Activated naive CD4-positive, alpha-beta T cell treated with anti-CD3 and anti-CD28 coated beads for 36 hours (primary cell): ENCODE measurements around the gene ZNF101. TPM values are rescaled to one million over a fixed set of nuclear protein-coding genes. Genes with fewer than 3 reads are reported as not detected.

Source experiments
- CTCF ChIA-PET: fragments of 350-600 bp; sonication (Branson Sonifier 250); formaldehyde crosslinking; loops from one replicate; lab custom pipeline; 2021; ENCODE audit warnings: antibody characterized with exemption; lab: Charles Lee
- DNase-seq: peaks from one replicate; pipeline ENCODE4 v3.0.0-alpha.2; 2020
- H3K27ac Mint-ChIP-seq: one replicate; pipeline ENCODE4 v1.8.0; 2021; ENCODE audit warnings: mild to moderate bottlenecking, mixed read lengths
- H3K27me3 Mint-ChIP-seq: one replicate; pipeline ENCODE4 v1.8.0; 2021; ENCODE audit warnings: low read depth, mixed read lengths
- H3K36me3 Mint-ChIP-seq: one replicate; pipeline ENCODE4 v1.8.0; 2021; ENCODE audit warnings: low read depth, mixed read lengths
- H3K4me1 Mint-ChIP-seq: one replicate; pipeline ENCODE4 v1.8.0; 2021; ENCODE audit warnings: low read depth, mixed read lengths
- H3K4me3 Mint-ChIP-seq: one replicate; pipeline ENCODE4 v1.8.0; 2021; ENCODE audit warnings: mild to moderate bottlenecking, moderate library complexity, mixed read lengths
- H3K9me3 Mint-ChIP-seq: one replicate; pipeline ENCODE4 v1.8.0; 2021; ENCODE audit warnings: mixed read lengths
- intact Hi-C: fragments of 100-400 bp; cut with micrococcal nuclease; formaldehyde crosslinking; loops from one replicate; pipeline ENCODE4 v1.15.1; 2023
- total RNA-seq, 2 experiments: library from RNA; stranded (reverse); gene quantifications; one replicate each; pipeline ENCODE4 v1.2.3, GENCODE V29; 2021

Gene ZNF101
- total RNA-seq, result 10 to 100 TPM; 51.8 to 54.3 TPM

GRCh38 chr19:19668230-19669012 lies at the start of gene ZNF101:
Gene ZNF101, plus strand, starts transcription at chr19:19668839. Its CDS starts 125 bp downstream, at chr19:19668964.
- CTCF ChIA-PET, result interaction anchor here (0.6 to 0.7 kb wide), 2 partner anchors 139 to 1028 kb away, joined by 3 to 4 read pairs; no protein-coding TSS in a partner anchor
- Mint-ChIP-seq H3K4me3 (peak within 1 kb of the TSS; percentile 80), H3K27ac (peak within 1 kb of the TSS; percentile 93), H3K27me3 (no peaks in the 10 kb centered on the region), H3K36me3 (peaks cover 34% of the 10 kb centered on the region), H3K4me1 (peaks cover 36% of the 10 kb centered on the region), H3K9me3 (peaks cover 14% of the 10 kb centered on the region)
- DNase-seq, result peak; percentile 98
- intact Hi-C loops, result loop anchor here (1.0 to 10.0 kb wide), 14 partner anchors 65 to 499 kb away; partner anchors contain the start of genes BORCS8, RFXANK, ZNF14 and ZNF253

GRCh38 chr19:19619181-19619848 lies 49.3 kb upstream of the ZNF101 start:
- H3K4me3 Mint-ChIP-seq, result peak overlapping the region; percentile 81
- DNase-seq, result no peak
- intact Hi-C loops, result loop anchor here (2.0 kb wide), 1 partner anchor 57 kb away; no protein-coding TSS in a partner anchor
- CTCF ChIA-PET, result interaction anchor here (1.7 to 1.8 kb wide), 2 partner anchors 19 to 87 kb away, joined by 5 to 8 read pairs; no protein-coding TSS in a partner anchor
- H3K4me1 Mint-ChIP-seq, result peaks cover 43% of the 10 kb centered on the region
- no peaks in the 10 kb centered on the region for H3K9me3 Mint-ChIP-seq
- H3K27me3 Mint-ChIP-seq, result no peaks in the 10 kb centered on the region
- H3K27ac Mint-ChIP-seq, result peak overlapping the region; percentile 10
- H3K36me3 Mint-ChIP-seq, result peaks cover 4% of the 10 kb centered on the region

- no peaks in the 10 kb centered on the region for H3K9me3 Mint-ChIP-seq
- H3K4me1 Mint-ChIP-seq, result peaks cover 42% of the 10 kb centered on the region
- H3K27me3 Mint-ChIP-seq, result no peaks in the 10 kb centered on the region
- CTCF ChIA-PET, result interaction anchor here (1.3 to 1.8 kb wide), 2 partner anchors 28 to 88 kb away, joined by 3 to 5 read pairs; no protein-coding TSS in a partner anchor
- H3K36me3 Mint-ChIP-seq, result peaks cover 4% of the 10 kb centered on the region
- no peak overlapping the region for H3K27ac Mint-ChIP-seq
- DNase-seq, result no peak
- intact Hi-C loops, result loop anchor here (2.0 kb wide), 1 partner anchor 57 kb away; no protein-coding TSS in a partner anchor
- H3K4me3 Mint-ChIP-seq, result no peak overlapping the region
Measured at GRCh38 chr19:19619849-19620210, 48.8 kb upstream of the ZNF101 start.

- intact Hi-C loops, result no loop called here
- Mint-ChIP-seq H3K27me3 (no peaks in the 10 kb centered on the region), H3K27ac (no peak overlapping the region), H3K4me3 (no peak overlapping the region), H3K4me1 (peaks cover 35% of the 10 kb centered on the region), H3K9me3 (no peaks in the 10 kb centered on the region), H3K36me3 (peaks cover 13% of the 10 kb centered on the region)
- DNase-seq, result no peak
- CTCF ChIA-PET, result interaction anchor here (1.1 kb wide), 1 partner anchor 47 kb away, joined by 3 read pairs; no protein-coding TSS in a partner anchor
Measured at GRCh38 chr19:19623383-19623782, 45.3 kb upstream of the ZNF101 start.

- peaks cover 15% of the 10 kb centered on the region for H3K36me3 Mint-ChIP-seq
- no peak for DNase-seq
- peaks cover 32% of the 10 kb centered on the region for H3K4me1 Mint-ChIP-seq
- intact Hi-C loops, result no loop called here
- CTCF ChIA-PET, result interaction anchor here (0.6 to 1.1 kb wide), 3 partner anchors 19 to 93 kb away, joined by 3 to 6 read pairs (median 4); partner anchors contain the start of gene GMIP
- H3K27ac Mint-ChIP-seq, result no peak overlapping the region
- H3K27me3 Mint-ChIP-seq, result no peaks in the 10 kb centered on the region
- no peak overlapping the region for H3K4me3 Mint-ChIP-seq
- no peaks in the 10 kb centered on the region for H3K9me3 Mint-ChIP-seq
Measured at GRCh38 chr19:19624032-19624570, 44.5 kb upstream of the ZNF101 start.

- CTCF ChIA-PET, result interaction anchor here (2.4 kb wide), 1 partner anchor 95 kb away, joined by 10 read pairs; no protein-coding TSS in a partner anchor
- DNase-seq, result no peak
- H3K36me3 Mint-ChIP-seq, result peaks cover 22% of the 10 kb centered on the region
- H3K27ac Mint-ChIP-seq, result peak overlapping the region; percentile 85
- peak overlapping the region; percentile 89 for H3K4me3 Mint-ChIP-seq
- intact Hi-C loops, result loop anchor here (1.0 to 2.0 kb wide), 2 partner anchors 36 to 64 kb away; no protein-coding TSS in a partner anchor
- no peaks in the 10 kb centered on the region for H3K27me3 Mint-ChIP-seq
- peaks cover 29% of the 10 kb centered on the region for H3K4me1 Mint-ChIP-seq
- H3K9me3 Mint-ChIP-seq, result no peaks in the 10 kb centered on the region
Measured at GRCh38 chr19:19626516-19627472, 41.8 kb upstream of the ZNF101 start.

- peak within 1 kb of the TSS; percentile 89 for H3K4me3 Mint-ChIP-seq
- no peaks in the 10 kb centered on the region for H3K9me3 Mint-ChIP-seq
- H3K36me3 Mint-ChIP-seq, result peaks cover 24% of the 10 kb centered on the region
- no peaks in the 10 kb centered on the region for H3K27me3 Mint-ChIP-seq
- peaks cover 29% of the 10 kb centered on the region for H3K4me1 Mint-ChIP-seq
- H3K27ac Mint-ChIP-seq, result peak within 1 kb of the TSS; percentile 85
- intact Hi-C loops, result loop anchor here (1.0 to 2.0 kb wide), 6 partner anchors 10 to 65 kb away; partner anchors contain the start of genes GMIP and PBX4
- CTCF ChIA-PET, result interaction anchor here (0.7 to 2.4 kb wide), 2 partner anchors 96 to 99 kb away, joined by 4 to 10 read pairs; no protein-coding TSS in a partner anchor
- peak; percentile 65 for DNase-seq
Measured at GRCh38 chr19:19627621-19628500, 40.8 kb upstream of the ZNF101 start, which contains the start of gene LPAR2. Gene LPAR2, minus strand, starts transcription at chr19:19628220. Its CDS starts 945 bp downstream, at chr19:19627275.

- Mint-ChIP-seq H3K9me3 (no peaks in the 10 kb centered on the region), H3K4me3 (peak overlapping the region; percentile 71), H3K27me3 (no peaks in the 10 kb centered on the region), H3K4me1 (peaks cover 29% of the 10 kb centered on the region), H3K36me3 (peaks cover 30% of the 10 kb centered on the region), H3K27ac (peak overlapping the region; percentile 69)
- intact Hi-C loops, result loop anchor here (1.0 to 2.0 kb wide), 4 partner anchors 10 to 38 kb away; partner anchors contain the start of genes GMIP and PBX4
- DNase-seq, result peak; percentile 62
- CTCF ChIA-PET, result interaction anchor here (0.6 to 0.7 kb wide), 2 partner anchors 71 to 99 kb away, joined by 4 to 6 read pairs; no protein-coding TSS in a partner anchor
Measured at GRCh38 chr19:19628501-19629134, 40.0 kb upstream of the ZNF101 start.

- H3K9me3 Mint-ChIP-seq, result no peaks in the 10 kb centered on the region
- H3K27ac Mint-ChIP-seq, result no peak overlapping the region
- H3K27me3 Mint-ChIP-seq, result no peaks in the 10 kb centered on the region
- no peak for DNase-seq
- peaks cover 37% of the 10 kb centered on the region for H3K36me3 Mint-ChIP-seq
- peaks cover 24% of the 10 kb centered on the region for H3K4me1 Mint-ChIP-seq
- intact Hi-C loops, result no loop called here
- no peak overlapping the region for H3K4me3 Mint-ChIP-seq
- CTCF ChIA-PET, result no interaction called here
Measured at GRCh38 chr19:19630062-19630414, 38.6 kb upstream of the ZNF101 start.

GRCh38 chr19:19630426-19630825 lies 38.2 kb upstream of the ZNF101 start:
- no peak for DNase-seq
- H3K4me3 Mint-ChIP-seq, result no peak overlapping the region
- intact Hi-C loops, result no loop called here
- no peaks in the 10 kb centered on the region for H3K27me3 Mint-ChIP-seq
- no peak overlapping the region for H3K27ac Mint-ChIP-seq
- CTCF ChIA-PET, result no interaction called here
- H3K9me3 Mint-ChIP-seq, result no peaks in the 10 kb centered on the region
- H3K36me3 Mint-ChIP-seq, result peaks cover 38% of the 10 kb centered on the region
- H3K4me1 Mint-ChIP-seq, result peaks cover 24% of the 10 kb centered on the region
